KOPT-K1 (cell line): ENCODE data around the gene IKBKE.
A peak's percentile ranks its signal among the peaks of the same experiment; 100 is the strongest.

ENCODE experiments used
- H3K27ac ChIP-seq: fragments of 200-600 bp; sonication (generic); 2 replicates; pipeline ENCODE4 v1.5.1; 2016; ENCODE audit warnings: antibody characterized with exemption, mild to moderate bottlenecking, low read depth, low read length; ENCODE audit not compliant: poor library complexity, severe bottlenecking
- H3K36me3 ChIP-seq: fragments of 200-600 bp; sonication (generic); 2 replicates; pipeline ENCODE4 v1.5.1; 2017; ENCODE audit warnings: antibody characterized with exemption, mild to moderate bottlenecking, low read length, moderate library complexity; ENCODE audit not compliant: insufficient read depth
- H3K9me3 ChIP-seq: fragments of 200-600 bp; sonication (generic); 2 replicates; pipeline ENCODE4 v1.5.1; 2017; ENCODE audit warnings: antibody characterized with exemption, low read length, mild to moderate bottlenecking; ENCODE audit not compliant: insufficient read depth, poor library complexity, severe bottlenecking

Gene IKBKE

GRCh38 chr1:206469933-206470691, at the start of gene IKBKE:
Gene IKBKE, plus strand, starts transcription at chr1:206470476. Its CDS starts 2,752 bp downstream, at chr1:206473228.
- Histone ChIP-seq H3K9me3 (no peaks in the 10 kb centered on the region), H3K27ac (peak within 1 kb of the TSS; percentile 84), H3K36me3 (peaks cover 23% of the 10 kb centered on the region)

GRCh38 chr1:206421616-206422340, 48.5 kb upstream of the IKBKE start:
- Histone ChIP-seq H3K36me3 (peaks cover 51% of the 10 kb centered on the region), H3K27ac (no peak overlapping the region), H3K9me3 (no peaks in the 10 kb centered on the region)

GRCh38 chr1:206422525-206422924, 47.8 kb upstream of the IKBKE start:
- no peak overlapping the region for H3K27ac ChIP-seq
- H3K36me3 ChIP-seq: peaks cover 52% of the 10 kb centered on the region
- no peaks in the 10 kb centered on the region for H3K9me3 ChIP-seq

DNA sequence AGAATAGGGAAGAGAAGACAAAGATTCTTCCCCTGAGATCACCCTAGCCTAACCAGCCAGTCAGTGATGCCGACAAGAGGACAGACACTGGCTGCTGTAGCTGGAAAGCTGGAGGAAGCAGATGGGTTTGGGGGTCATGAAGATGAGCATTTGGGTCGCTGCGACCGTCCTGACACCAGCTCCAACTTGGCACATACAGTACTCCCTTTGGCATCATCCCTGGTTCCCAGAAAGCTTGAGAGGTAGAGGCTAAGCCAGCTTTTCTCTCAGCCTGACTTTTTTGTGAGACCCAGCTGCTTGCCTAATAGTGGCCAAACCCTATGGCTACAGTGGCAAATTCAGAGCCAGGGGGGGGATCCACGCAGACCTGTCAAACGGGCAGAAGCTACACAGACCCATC, 43.0 kb upstream of the IKBKE start:
- H3K27ac ChIP-seq: no peak overlapping the region
- H3K9me3 ChIP-seq: no peaks in the 10 kb centered on the region
- peaks cover 53% of the 10 kb centered on the region; the same call in 1 of the 2 replicates for H3K36me3 ChIP-seq

DNA sequence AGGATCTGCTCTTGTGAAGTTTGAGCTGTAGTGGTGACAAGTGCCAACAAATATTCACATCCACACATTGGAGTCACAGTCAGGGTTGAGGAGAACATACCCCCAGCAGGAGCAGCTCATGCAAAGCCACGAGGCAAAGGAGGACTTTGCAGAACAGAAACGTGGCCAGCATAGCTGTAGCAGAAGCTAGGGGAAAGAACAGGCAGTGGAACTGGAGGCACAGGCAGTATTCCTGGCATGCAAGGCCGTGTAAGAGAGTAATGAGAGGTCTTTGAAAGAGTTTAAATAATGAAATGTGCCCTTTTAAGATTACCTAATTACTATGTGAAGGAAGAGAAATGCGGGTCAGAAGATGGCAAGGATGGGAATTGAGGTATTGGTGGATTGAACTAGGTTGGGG, 40.9 kb upstream of the IKBKE start:
- Histone ChIP-seq H3K9me3 (no peaks in the 10 kb centered on the region), H3K27ac (no peak overlapping the region), H3K36me3 (peaks cover 50% of the 10 kb centered on the region; the same call in 1 of the 2 replicates)

GRCh38 chr1:206430031-206430983, 40.0 kb upstream of the IKBKE start:
- Histone ChIP-seq H3K9me3 (no peaks in the 10 kb centered on the region), H3K36me3 (peaks cover 50% of the 10 kb centered on the region; the same call in 1 of the 2 replicates), H3K27ac (no peak overlapping the region)

DNA sequence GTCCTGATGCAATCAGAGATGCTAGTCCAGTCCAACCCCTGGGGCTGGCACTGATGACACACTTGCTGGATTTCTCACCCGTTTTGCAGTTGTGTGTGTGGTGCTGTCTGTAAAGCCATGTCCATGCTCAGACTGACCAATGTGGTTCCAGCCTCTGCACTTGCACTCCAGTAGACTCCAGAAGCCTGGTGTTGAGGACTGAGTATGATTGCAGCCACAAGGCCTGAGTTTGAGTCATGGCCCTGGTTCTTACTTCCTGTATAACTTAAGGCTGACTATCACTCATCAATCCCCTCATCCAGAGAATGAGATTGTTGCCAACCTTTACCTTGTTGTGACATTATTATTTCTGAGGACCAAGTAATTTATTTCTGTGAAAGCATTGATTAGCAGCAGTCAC, 34.8 kb upstream of the IKBKE start:
- H3K27ac ChIP-seq: no peak overlapping the region
- no peaks in the 10 kb centered on the region for H3K9me3 ChIP-seq
- H3K36me3 ChIP-seq: peaks cover 65% of the 10 kb centered on the region

GRCh38 chr1:206438554-206438953, 31.7 kb upstream of the IKBKE start:
- H3K27ac ChIP-seq: no peak overlapping the region
- H3K9me3 ChIP-seq: no peaks in the 10 kb centered on the region
- peaks cover 73% of the 10 kb centered on the region for H3K36me3 ChIP-seq

GRCh38 chr1:206439205-206439604, 31.1 kb upstream of the IKBKE start:
- Histone ChIP-seq H3K27ac (no peak overlapping the region), H3K9me3 (no peaks in the 10 kb centered on the region), H3K36me3 (peaks cover 80% of the 10 kb centered on the region)

- Histone ChIP-seq H3K36me3 (peaks cover 89% of the 10 kb centered on the region), H3K27ac (no peak overlapping the region)
These were observed 28.8 kb upstream of the IKBKE start for GRCh38 chr1:206441336-206441967.

DNA sequence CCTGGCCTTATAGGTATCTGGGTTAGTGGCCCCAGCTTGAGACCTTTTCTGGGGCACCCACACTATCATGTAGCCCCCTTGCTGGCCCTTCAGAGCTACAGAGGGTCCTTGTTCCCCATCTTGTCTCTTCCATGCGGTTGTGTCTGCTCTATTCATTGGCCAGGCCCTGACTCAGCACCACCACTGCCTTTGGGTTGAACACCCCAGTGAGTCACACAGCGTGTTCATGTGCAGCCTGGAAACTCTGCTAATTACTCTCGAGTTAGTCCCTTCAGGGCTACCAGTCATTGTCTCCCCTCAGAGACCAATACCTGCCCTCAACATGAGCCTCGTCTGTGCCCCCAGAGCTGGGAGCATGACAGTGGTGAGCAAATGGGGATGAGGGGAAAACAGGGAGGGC, 28.2 kb upstream of the IKBKE start:
- Histone ChIP-seq H3K9me3 (no peaks in the 10 kb centered on the region), H3K36me3 (peaks cover 89% of the 10 kb centered on the region), H3K27ac (no peak overlapping the region)

More at GRCh38 chr1:206441336-206441967, 28.8 kb upstream of the IKBKE start:
- no peaks in the 10 kb centered on the region for H3K9me3 ChIP-seq

DNA sequence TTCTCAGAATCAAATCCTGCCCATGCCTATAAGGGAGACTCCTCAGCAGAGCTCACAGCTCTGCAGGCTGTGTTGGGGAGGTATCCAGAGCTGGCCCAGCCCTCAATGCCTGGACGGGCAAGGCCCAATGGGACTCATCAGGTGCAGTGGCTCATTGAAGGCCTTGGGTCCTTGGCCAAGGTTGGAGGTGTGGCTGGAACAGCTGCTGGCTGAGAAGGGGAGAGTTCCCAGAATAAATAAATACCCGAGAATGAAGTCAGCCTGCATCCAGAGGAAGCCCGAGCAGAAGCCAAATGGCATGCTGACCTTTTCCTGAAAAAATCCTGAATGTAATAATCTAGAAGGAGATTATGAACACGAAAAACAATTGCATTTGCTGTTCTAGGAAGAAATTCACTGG, 25.2 kb upstream of the IKBKE start:
- H3K36me3 ChIP-seq: peaks cover 89% of the 10 kb centered on the region
- H3K27ac ChIP-seq: no peak overlapping the region
- no peaks in the 10 kb centered on the region for H3K9me3 ChIP-seq

GRCh38 chr1:206445911-206446356, 24.3 kb upstream of the IKBKE start:
- peaks cover 89% of the 10 kb centered on the region for H3K36me3 ChIP-seq

DNA sequence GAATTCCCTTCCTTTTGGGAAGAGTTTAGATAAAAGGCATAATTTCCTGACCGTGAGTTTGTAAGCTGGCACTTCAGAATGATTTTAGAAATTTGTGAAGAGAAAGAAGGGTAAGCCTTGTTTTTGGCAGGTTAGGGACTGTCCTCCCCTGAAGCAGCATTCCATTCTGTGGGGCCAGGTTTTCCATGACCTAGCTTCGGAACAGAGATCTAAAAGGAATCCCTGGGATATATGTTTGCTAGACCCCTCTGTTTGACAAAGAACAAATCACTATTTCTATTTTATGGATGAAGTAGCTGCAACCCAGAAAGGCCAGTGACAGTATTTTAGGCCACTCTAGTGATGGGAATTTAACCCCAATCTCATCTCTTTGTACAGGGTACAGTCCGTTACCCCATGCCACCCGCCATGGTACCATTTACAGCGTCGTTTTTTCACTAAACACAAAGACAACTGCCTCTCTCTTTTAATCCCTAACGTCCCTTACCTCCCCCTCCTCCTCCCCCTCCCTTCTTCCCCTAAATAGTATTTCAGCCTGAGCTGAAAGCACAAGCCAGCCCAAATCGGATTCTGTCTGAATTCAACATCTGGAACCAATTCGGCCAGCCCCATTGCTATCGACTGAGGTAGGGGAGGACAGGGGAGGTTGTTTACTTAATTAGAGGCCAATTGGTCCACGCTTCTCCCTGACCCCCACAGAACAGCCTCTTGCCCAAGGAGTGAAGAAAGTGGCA, 23.4 kb upstream of the IKBKE start:
- Histone ChIP-seq H3K36me3 (peaks cover 89% of the 10 kb centered on the region), H3K9me3 (no peaks in the 10 kb centered on the region), H3K27ac (no peak overlapping the region)

More at GRCh38 chr1:206445911-206446356, 24.3 kb upstream of the IKBKE start:
- H3K9me3 ChIP-seq: no peaks in the 10 kb centered on the region
- no peak overlapping the region for H3K27ac ChIP-seq
